Loucy (cell line): ENCODE results near the gene ABAT.

Experiments
- H2AFZ ChIP-seq: fragments of 200-600 bp; sonication (generic); 2 replicates; pipeline ENCODE4 v1.6.0; 2016; ENCODE audit warnings: antibody characterized with exemption, mild to moderate bottlenecking, low read length, moderate library complexity
- H3F3A ChIP-seq: fragments of 200-600 bp; 2 replicates; pipeline ENCODE4 v1.6.0; 2016; ENCODE audit warnings: antibody characterized with exemption, low read depth, mild to moderate bottlenecking
- H3K27me3 ChIP-seq: fragments of 200-600 bp; sonication (generic); 2 replicates; pipeline ENCODE4 v1.6.1; 2014; ENCODE audit warnings: low read length, mild to moderate bottlenecking; ENCODE audit not compliant: insufficient read depth, poor library complexity, severe bottlenecking
- H3K36me3 ChIP-seq: fragments of 200-600 bp; sonication (generic); 2 replicates; pipeline ENCODE4 v1.6.1; 2016; ENCODE audit warnings: low read length; ENCODE audit not compliant: insufficient read depth
- H3K4me1 ChIP-seq: fragments of 200-600 bp; sonication (generic); 2 replicates; pipeline ENCODE4 v1.5.1; 2014; ENCODE audit warnings: low read length, mild to moderate bottlenecking; ENCODE audit not compliant: insufficient read depth, poor library complexity, severe bottlenecking
- H3K4me2 ChIP-seq: fragments of 200-600 bp; sonication (generic); 2 replicates; pipeline ENCODE4 v1.6.0; 2014; ENCODE audit warnings: antibody characterized with exemption, low read length, low read depth, mild to moderate bottlenecking; ENCODE audit not compliant: poor library complexity, severe bottlenecking
- H3K4me3 ChIP-seq: fragments of 200-600 bp; sonication (generic); 2 replicates; pipeline ENCODE4 v1.5.1; 2014; ENCODE audit warnings: low read length, mild to moderate bottlenecking, mixed read lengths; ENCODE audit not compliant: poor library complexity, severe bottlenecking
- H3K79me2 ChIP-seq: fragments of 200-600 bp; sonication (generic); 2 replicates; pipeline ENCODE4 v1.6.1; 2014; ENCODE audit warnings: low read length; ENCODE audit not compliant: insufficient read depth
- H3K9ac ChIP-seq: fragments of 200-600 bp; sonication (generic); 2 replicates; pipeline ENCODE4 v1.6.0; 2014; ENCODE audit warnings: mild to moderate bottlenecking, low read depth, low read length, moderate library complexity; ENCODE audit not compliant: poor library complexity, severe bottlenecking
- H3K9me2 ChIP-seq: fragments of 200-600 bp; sonication (generic); replicated peaks from 2 replicates; pipeline ENCODE4 v1.6.1; 2016; ENCODE audit warnings: low read depth, low read length, mixed read lengths
- H3K9me3 ChIP-seq: fragments of 200-600 bp; sonication (generic); 2 replicates; pipeline ENCODE4 v1.6.1; 2014; ENCODE audit warnings: mild to moderate bottlenecking, antibody characterized with exemption, low read length, low read depth; ENCODE audit not compliant: insufficient read depth
- H4K20me1 ChIP-seq: fragments of 200-600 bp; sonication (generic); 2 replicates; pipeline ENCODE4 v1.6.0; 2014; ENCODE audit warnings: antibody characterized with exemption, low read length, mild to moderate bottlenecking; ENCODE audit not compliant: insufficient read depth, poor library complexity, severe bottlenecking
- EZH2phosphoT487 ChIP-seq: fragments of 200-600 bp; IDR thresholded peaks from 2 replicates; pipeline ENCODE4 v1.6.1; 2018; ENCODE audit warnings: antibody characterized with exemption, mild to moderate bottlenecking, moderate library complexity, borderline replicate concordance
- TF ChIP-seq, protein P1 (sequence below): fragments of 200-600 bp; sonication (generic); conservative IDR thresholded peaks from 2 replicates; pipeline ENCODE4 v1.5.1; 2014; ENCODE audit warnings: mild to moderate bottlenecking, antibody characterized with exemption, low read length

ABAT gene

DNA sequence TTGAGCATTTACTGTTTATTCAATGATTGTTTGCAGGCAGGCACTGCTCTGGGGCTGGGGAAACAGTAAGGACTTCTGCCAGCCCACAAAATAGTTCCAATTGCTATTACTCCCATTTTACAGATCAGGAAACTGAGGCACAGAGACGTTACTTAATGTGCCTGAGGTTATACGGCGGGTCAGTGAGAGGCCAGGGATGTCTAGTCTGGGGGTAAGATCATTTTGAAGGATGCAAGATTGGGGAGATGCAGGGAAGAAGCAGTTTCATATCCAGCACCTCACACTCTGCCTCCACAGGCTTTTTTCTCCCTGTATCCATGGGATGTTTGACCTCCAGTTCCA, 46.5 kb downstream of the ABAT start:
- Histone ChIP-seq H3K4me1 (no peaks in the 10 kb centered on the region), H2AFZ (no peak overlapping the region), H3K36me3 (no peaks in the 10 kb centered on the region), H3K27me3 (no peaks in the 10 kb centered on the region), H3K4me2 (no peak overlapping the region), H4K20me1 (no peaks in the 10 kb centered on the region), H3K79me2 (no peaks in the 10 kb centered on the region), H3K9me3 (no peaks in the 10 kb centered on the region), H3K9me2 (no peaks in the 10 kb centered on the region), H3K9ac (no peak overlapping the region), H3F3A (no peaks in the 10 kb centered on the region), H3K4me3 (no peak overlapping the region)
- TF ChIP-seq, protein P1, sequence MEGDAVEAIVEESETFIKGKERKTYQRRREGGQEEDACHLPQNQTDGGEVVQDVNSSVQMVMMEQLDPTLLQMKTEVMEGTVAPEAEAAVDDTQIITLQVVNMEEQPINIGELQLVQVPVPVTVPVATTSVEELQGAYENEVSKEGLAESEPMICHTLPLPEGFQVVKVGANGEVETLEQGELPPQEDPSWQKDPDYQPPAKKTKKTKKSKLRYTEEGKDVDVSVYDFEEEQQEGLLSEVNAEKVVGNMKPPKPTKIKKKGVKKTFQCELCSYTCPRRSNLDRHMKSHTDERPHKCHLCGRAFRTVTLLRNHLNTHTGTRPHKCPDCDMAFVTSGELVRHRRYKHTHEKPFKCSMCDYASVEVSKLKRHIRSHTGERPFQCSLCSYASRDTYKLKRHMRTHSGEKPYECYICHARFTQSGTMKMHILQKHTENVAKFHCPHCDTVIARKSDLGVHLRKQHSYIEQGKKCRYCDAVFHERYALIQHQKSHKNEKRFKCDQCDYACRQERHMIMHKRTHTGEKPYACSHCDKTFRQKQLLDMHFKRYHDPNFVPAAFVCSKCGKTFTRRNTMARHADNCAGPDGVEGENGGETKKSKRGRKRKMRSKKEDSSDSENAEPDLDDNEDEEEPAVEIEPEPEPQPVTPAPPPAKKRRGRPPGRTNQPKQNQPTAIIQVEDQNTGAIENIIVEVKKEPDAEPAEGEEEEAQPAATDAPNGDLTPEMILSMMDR, result no peak
- TF ChIP-seq EZH2phosphoT487, result no peak

DNA sequence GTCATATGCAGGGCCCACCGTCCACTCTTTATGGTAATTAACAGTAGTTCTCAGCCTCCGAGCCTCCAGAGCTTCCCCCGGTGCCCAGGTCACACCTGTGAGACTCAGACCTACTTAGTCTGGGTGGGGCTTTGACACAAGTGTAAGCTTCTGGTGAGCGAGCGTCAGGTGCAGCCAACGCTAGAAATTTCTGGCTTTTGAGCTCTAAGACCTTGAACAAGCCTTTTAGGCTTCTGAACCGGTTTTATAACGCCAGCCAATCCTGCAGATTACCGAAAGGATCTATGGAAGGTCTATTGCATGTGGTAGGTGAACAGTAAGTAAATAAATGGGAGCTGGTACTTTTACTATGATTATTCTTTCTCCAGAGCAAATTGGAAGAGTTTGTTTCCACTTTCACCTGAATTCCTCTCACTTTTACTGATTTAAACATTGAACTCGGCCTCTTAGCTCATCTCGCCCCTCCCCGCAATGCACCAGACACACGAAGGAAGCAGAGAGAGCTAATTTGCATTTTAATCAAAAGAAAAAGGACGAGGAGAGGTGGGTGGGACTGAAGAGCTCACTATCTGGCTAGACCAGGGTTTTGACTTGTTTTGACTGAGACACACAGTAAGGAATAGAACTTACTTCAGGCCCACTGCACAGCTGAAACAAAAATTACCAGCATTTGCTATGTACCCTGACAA, 47.1 kb downstream of the ABAT start:
- Histone ChIP-seq H3K9me3 (no peaks in the 10 kb centered on the region), H2AFZ (no peak overlapping the region), H3K4me1 (no peaks in the 10 kb centered on the region), H3K27me3 (no peaks in the 10 kb centered on the region), H3K4me2 (no peak overlapping the region), H3K9ac (no peak overlapping the region), H3K36me3 (no peaks in the 10 kb centered on the region), H3F3A (no peaks in the 10 kb centered on the region), H4K20me1 (no peaks in the 10 kb centered on the region), H3K9me2 (no peaks in the 10 kb centered on the region), H3K4me3 (no peak overlapping the region), H3K79me2 (no peaks in the 10 kb centered on the region)
- TF ChIP-seq, protein P1, result no peak
- TF ChIP-seq EZH2phosphoT487, result no peak

DNA sequence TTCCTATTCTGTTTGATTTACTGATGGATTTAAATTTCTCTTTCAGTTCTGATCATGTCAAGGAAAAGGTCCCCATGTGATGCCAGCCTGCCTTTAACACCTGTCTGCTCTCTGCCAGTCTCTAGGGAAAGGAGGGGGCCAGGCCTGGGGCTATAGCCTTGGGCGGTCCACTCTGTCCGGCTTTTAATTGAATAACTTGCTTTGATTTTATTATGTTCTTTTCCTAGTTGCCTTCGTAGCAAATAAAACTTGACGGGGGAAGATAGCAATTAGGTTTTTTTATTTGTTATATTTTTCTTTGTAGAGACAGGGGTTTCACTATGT, 47.6 kb downstream of the ABAT start:
- Histone ChIP-seq H3F3A (no peaks in the 10 kb centered on the region), H3K4me2 (no peak overlapping the region), H3K9me3 (no peaks in the 10 kb centered on the region), H3K4me1 (no peaks in the 10 kb centered on the region), H4K20me1 (no peaks in the 10 kb centered on the region), H3K4me3 (no peak overlapping the region), H3K79me2 (no peaks in the 10 kb centered on the region), H3K9me2 (no peaks in the 10 kb centered on the region), H3K36me3 (no peaks in the 10 kb centered on the region), H3K27me3 (no peaks in the 10 kb centered on the region), H3K9ac (no peak overlapping the region), H2AFZ (no peak overlapping the region)
- TF ChIP-seq EZH2phosphoT487, result no peak
- TF ChIP-seq, protein P1, result no peak
